Sigmoid colon (tissue), 4 donors: ENCODE measurements around the gene SLC32A1.

Experiments
- POLR2AphosphoS5 ChIP-seq, 4 donors: sonication (generic); formaldehyde crosslinking; IDR thresholded peaks; one replicate each; pipeline ENCODE4 v1.6.1; 2017; ENCODE audit warnings: antibody characterized with exemption in 4 of 4
- TF ChIP-seq, protein P1 (sequence below), 4 experiments: fragments of 450-650 bp in 3 of 4; fragments of 200-600 bp in 1 of 4; IDR thresholded peaks; one replicate each; pipeline ENCODE4 v1.5.1; 2016 to 2019; ENCODE audit warnings: antibody characterized with exemption in 4 of 4, mild to moderate bottlenecking in 3 of 4, moderate library complexity in 2 of 4

DNA sequence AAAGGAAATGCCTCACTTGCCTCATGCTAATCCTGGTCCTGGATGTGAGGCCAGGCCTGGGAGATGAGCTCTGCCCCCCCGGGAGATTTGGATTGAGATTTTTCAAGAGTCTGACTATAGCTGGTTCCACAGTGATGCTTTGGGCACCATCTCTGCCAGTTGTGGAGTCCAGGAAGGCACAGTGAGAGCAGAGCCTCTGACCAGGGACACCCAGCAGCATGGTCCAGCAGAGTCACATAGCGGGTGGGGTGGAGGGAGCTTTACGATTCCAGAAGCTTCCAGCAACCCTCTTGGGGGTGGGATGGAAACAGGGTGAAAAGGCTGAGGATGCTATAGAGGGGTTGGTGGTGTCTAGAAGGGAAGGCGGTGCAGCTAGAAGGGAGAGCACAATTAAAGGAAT, 8.7 kb downstream of the SLC32A1 start:
- TF ChIP-seq, protein P1, sequence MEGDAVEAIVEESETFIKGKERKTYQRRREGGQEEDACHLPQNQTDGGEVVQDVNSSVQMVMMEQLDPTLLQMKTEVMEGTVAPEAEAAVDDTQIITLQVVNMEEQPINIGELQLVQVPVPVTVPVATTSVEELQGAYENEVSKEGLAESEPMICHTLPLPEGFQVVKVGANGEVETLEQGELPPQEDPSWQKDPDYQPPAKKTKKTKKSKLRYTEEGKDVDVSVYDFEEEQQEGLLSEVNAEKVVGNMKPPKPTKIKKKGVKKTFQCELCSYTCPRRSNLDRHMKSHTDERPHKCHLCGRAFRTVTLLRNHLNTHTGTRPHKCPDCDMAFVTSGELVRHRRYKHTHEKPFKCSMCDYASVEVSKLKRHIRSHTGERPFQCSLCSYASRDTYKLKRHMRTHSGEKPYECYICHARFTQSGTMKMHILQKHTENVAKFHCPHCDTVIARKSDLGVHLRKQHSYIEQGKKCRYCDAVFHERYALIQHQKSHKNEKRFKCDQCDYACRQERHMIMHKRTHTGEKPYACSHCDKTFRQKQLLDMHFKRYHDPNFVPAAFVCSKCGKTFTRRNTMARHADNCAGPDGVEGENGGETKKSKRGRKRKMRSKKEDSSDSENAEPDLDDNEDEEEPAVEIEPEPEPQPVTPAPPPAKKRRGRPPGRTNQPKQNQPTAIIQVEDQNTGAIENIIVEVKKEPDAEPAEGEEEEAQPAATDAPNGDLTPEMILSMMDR (IDR thresholded peaks at IDR 0.05): no peak
- TF ChIP-seq POLR2AphosphoS5 (IDR thresholded peaks at IDR 0.05): no peak
